ENCODE measurements around the gene CRISP1. TPM values are rescaled to one million over a fixed set of nuclear protein-coding genes. Genes with fewer than 3 reads are reported as not detected.

The CRISP1 gene
- total and polyA plus RNA-seq, 2 of the 4 experiments (the other 2 are of a cell fraction) = not detected

DNA sequence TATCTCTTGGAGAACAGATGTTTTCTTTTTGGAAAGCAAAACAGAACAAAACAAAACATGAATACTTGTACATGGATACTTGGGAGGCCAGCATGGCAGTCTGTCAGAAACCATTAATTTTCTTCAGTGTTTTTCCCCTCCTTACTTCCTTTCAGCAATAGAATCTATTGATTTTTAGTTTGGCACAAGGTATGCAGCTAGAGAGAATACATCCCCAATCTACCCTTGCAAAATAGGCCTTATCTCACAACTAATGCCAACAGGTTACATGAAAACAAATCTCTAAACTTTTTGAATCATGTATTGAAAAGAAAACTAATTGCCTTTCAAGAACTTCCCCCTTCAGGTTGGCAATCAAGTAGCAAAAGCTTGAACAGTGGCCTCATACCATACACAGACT is 82.1 kb downstream of the CRISP1 start:
- Histone ChIP-seq H3K56ac (ENCODE audit: extremely low read depth, insufficient read depth, low read length) (no peak overlapping the region), H3K23ac (ENCODE audit: low read depth, low read length) (no peak overlapping the region), H2BK5ac (ENCODE audit: low read depth, low read length, poor library complexity, severe bottlenecking) (no peak overlapping the region), H4K8ac (ENCODE audit: low read depth in 2 of 2, low read length in 2 of 2) (no peak overlapping the region), H3K4me3 (ENCODE audit: insufficient read depth, low read depth, low read length) (no peak overlapping the region), H3K9ac (ENCODE audit: low read depth, low read length) (no peak overlapping the region), H4K91ac (ENCODE audit: insufficient read depth, low read depth, low read length) (no peak overlapping the region), H2AFZ (replicated peaks; ENCODE audit: low read length, poor library complexity) (no peak overlapping the region), H3K18ac (ENCODE audit: low read depth, low read length) (no peak overlapping the region), H2AK5ac (ENCODE audit: low read depth, low read length) (no peak overlapping the region), H3K4ac (ENCODE audit: low read depth, low read length) (no peak overlapping the region), H4K20me1 (ENCODE audit: insufficient read depth, low read length) (no peaks in the 10 kb centered on the region), H2BK120ac (ENCODE audit: low read depth, low read length) (no peak overlapping the region), H3K4me2 (ENCODE audit: low read depth, low read length) (no peak overlapping the region), H3K36me3 (ENCODE audit: control insufficient read depth, insufficient read depth, low read length) (no peaks in the 10 kb centered on the region), H3K9me1 (ENCODE audit: insufficient read depth, low read length) (no peaks in the 10 kb centered on the region), H2BK20ac (ENCODE audit: low read depth, low read length) (no peak overlapping the region), H3K79me1 (ENCODE audit: low read depth in 1 of 2, low read length in 2 of 2) (no peaks in the 10 kb centered on the region), H4K5ac (ENCODE audit: low read depth, low read length) (no peak overlapping the region), H3K27ac (ENCODE audit: insufficient read depth, low read length) (no peak overlapping the region), H3K27me3 (ENCODE audit: control insufficient read depth, insufficient read depth, low read length) (no peaks in the 10 kb centered on the region), H2BK15ac (ENCODE audit: low read depth, low read length) (no peak overlapping the region), H3K14ac (replicated peaks; ENCODE audit: low read depth, low read length) (no peak overlapping the region), H2AK9ac (replicated peaks; ENCODE audit: low read depth, low read length, poor library complexity) (no peak overlapping the region), H3K4me1 (ENCODE audit: control insufficient read depth, insufficient read depth, low read length) (no peaks in the 10 kb centered on the region), H3K9me3 (ENCODE audit: control insufficient read depth, insufficient read depth, low read length) (peaks cover 4% of the 10 kb centered on the region; the same call in 1 of the 2 replicates)
- intact Hi-C loops (cut with micrococcal nuclease) = no loop called here
- ChIA-PET CTCF (no interaction called here), POLR2A (ENCODE audit: unreplicated experiment) (no interaction called here)
- in situ Hi-C loops (cut with MboI; ENCODE audit: low sequenced_read_pairs) = no loop called here
- no peak for ATAC-seq (ENCODE audit: low read depth)
- TF ChIP-seq FOS (IDR thresholded peaks at IDR 0.05; ENCODE audit: low read depth, low read length) (no peak), MXI1 (IDR thresholded peaks at IDR 0.05; ENCODE audit: borderline replicate concordance, low read depth, low read length) (no peak), RAD21 (IDR thresholded peaks at IDR 0.05; ENCODE audit: low read length) (no peak), USF2 (IDR thresholded peaks at IDR 0.05; ENCODE audit: low read depth, low read length) (no peak), SMC3 (IDR thresholded peaks at IDR 0.05; ENCODE audit: low read depth, low read length) (no peak), CEBPB (IDR thresholded peaks at IDR 0.05; ENCODE audit: low read depth, low read length) (no peak), RFX5 (IDR thresholded peaks at IDR 0.05; ENCODE audit: low read depth, low read length) (no peak), MAZ (IDR thresholded peaks at IDR 0.05; ENCODE audit: borderline replicate concordance, low read depth, low read length) (no peak), MAFK (IDR thresholded peaks at IDR 0.05; ENCODE audit: low read depth, low read length) (no peak), BHLHE40 (IDR thresholded peaks at IDR 0.05; ENCODE audit: low read depth, low read length) (no peak), POLR2A (IDR thresholded peaks at IDR 0.05; ENCODE audit: low read depth, low read length) (no peak), CHD1 (IDR thresholded peaks at IDR 0.05; ENCODE audit: low read depth, low read length) (no peak), RCOR1 (IDR thresholded peaks at IDR 0.05; ENCODE audit: insufficient replicate concordance, low read length) (no peak), ELK1 (IDR thresholded peaks at IDR 0.05; ENCODE audit: borderline replicate concordance, low read depth, low read length) (no peak), NFE2L2 (IDR thresholded peaks at IDR 0.05; ENCODE audit: low read depth, low read length) (no peak)
- TF ChIP-seq, protein P1, sequence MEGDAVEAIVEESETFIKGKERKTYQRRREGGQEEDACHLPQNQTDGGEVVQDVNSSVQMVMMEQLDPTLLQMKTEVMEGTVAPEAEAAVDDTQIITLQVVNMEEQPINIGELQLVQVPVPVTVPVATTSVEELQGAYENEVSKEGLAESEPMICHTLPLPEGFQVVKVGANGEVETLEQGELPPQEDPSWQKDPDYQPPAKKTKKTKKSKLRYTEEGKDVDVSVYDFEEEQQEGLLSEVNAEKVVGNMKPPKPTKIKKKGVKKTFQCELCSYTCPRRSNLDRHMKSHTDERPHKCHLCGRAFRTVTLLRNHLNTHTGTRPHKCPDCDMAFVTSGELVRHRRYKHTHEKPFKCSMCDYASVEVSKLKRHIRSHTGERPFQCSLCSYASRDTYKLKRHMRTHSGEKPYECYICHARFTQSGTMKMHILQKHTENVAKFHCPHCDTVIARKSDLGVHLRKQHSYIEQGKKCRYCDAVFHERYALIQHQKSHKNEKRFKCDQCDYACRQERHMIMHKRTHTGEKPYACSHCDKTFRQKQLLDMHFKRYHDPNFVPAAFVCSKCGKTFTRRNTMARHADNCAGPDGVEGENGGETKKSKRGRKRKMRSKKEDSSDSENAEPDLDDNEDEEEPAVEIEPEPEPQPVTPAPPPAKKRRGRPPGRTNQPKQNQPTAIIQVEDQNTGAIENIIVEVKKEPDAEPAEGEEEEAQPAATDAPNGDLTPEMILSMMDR (conservative IDR thresholded peaks at IDR 0.05; ENCODE audit: low read depth, low read length) = no peak
- no peak for DNase-seq
- dilution Hi-C loops (cut with HindIII; ENCODE audit: low sequenced_read_pairs, unreplicated experiment) = no loop called here
- no TSS peak for BruUV-seq (replicated peaks)

Measured in IMR-90 (cell line).